ENCODE results near the gene WNT5A.

DNA sequence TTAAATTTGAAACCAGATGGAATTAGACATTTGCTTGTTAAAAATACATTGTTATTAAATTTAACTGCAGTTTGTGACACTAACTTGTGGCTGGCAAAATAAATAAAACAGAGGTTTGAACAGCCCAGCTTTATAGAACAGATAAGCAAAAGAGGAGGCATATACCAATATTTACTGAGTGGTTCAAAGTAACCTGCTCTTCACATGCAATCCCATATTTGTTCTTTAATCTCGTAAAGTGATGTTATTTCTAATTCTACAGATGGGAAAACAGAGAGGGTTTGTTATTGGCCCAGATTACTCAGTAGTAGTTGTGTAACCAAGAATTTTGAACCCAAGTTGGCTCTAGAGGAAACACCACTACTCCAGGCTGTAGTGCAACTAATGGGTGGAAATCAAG is 37.6 kb downstream of the WNT5A start:
- TF ChIP-seq POLR2A (IDR thresholded peaks at IDR 0.05; ENCODE audit: low read depth, low read length) (no peak), POLR2AphosphoS5 (IDR thresholded peaks at IDR 0.05; ENCODE audit: low read depth, low read length) (no peak), PAX5 (IDR thresholded peaks at IDR 0.05; ENCODE audit: insufficient read depth, low read length, severe bottlenecking) (no peak), SPI1 (IDR thresholded peaks at IDR 0.05; ENCODE audit: low read depth, low read length) (no peak), TAF1 (IDR thresholded peaks at IDR 0.05; ENCODE audit: low read depth, low read length) (no peak), POU2F2 (IDR thresholded peaks at IDR 0.05; ENCODE audit: low read depth, low read length) (no peak)
